Dendritic cell treated with granulocyte-macrophage colony-stimulating factor and Interleukin-4, amounts not matched to agents 40 ng/mL and 50 ng/mL, for 4 days (primary cell): ENCODE data around the gene BHLHE41.

Experiments
- H3K27ac Mint-ChIP-seq: one replicate; pipeline ENCODE4 v1.8.0; 2022; ENCODE audit warnings: mild to moderate bottlenecking, mixed read lengths
- H3K27me3 Mint-ChIP-seq: one replicate; pipeline ENCODE4 v1.8.0; 2022; ENCODE audit warnings: mild to moderate bottlenecking, mixed read lengths
- H3K36me3 Mint-ChIP-seq: one replicate; pipeline ENCODE4 v1.8.0; 2022; ENCODE audit warnings: low read depth, mixed read lengths
- H3K4me1 Mint-ChIP-seq: one replicate; pipeline ENCODE4 v1.8.0; 2022; ENCODE audit warnings: low read depth, mixed read lengths
- H3K4me3 Mint-ChIP-seq: one replicate; pipeline ENCODE4 v1.8.0; 2022; ENCODE audit warnings: mild to moderate bottlenecking, moderate library complexity, mixed read lengths
- H3K9me3 Mint-ChIP-seq: one replicate; pipeline ENCODE4 v1.8.0; 2022; ENCODE audit warnings: mixed read lengths
- intact Hi-C: fragments of 100-400 bp; cut with micrococcal nuclease; formaldehyde crosslinking; loops from one replicate; pipeline ENCODE4 v1.15.0; 2022

Gene BHLHE41

GRCh38 chr12:26114720-26115401 lies 10.0 kb downstream of the BHLHE41 start:
- no peaks in the 10 kb centered on the region for H3K9me3 Mint-ChIP-seq
- H3K4me3 Mint-ChIP-seq: peak overlapping the region; percentile 74
- H3K4me1 Mint-ChIP-seq: peaks cover 33% of the 10 kb centered on the region
- H3K36me3 Mint-ChIP-seq: no peaks in the 10 kb centered on the region
- H3K27ac Mint-ChIP-seq: peak overlapping the region; percentile 76
- peaks cover 41% of the 10 kb centered on the region for H3K27me3 Mint-ChIP-seq
- intact Hi-C loops: loop anchor here (5.0 kb wide), 1 partner anchor 357 kb away; no protein-coding TSS in a partner anchor

GRCh38 chr12:26113853-26114719 lies 10.8 kb downstream of the BHLHE41 start:
- Mint-ChIP-seq H3K36me3 (no peaks in the 10 kb centered on the region), H3K27ac (peak overlapping the region; percentile 76), H3K9me3 (no peaks in the 10 kb centered on the region), H3K4me3 (peak overlapping the region; percentile 74), H3K27me3 (peaks cover 38% of the 10 kb centered on the region), H3K4me1 (peaks cover 29% of the 10 kb centered on the region)
- intact Hi-C loops: loop anchor here (5.0 kb wide), 1 partner anchor 358 kb away; no protein-coding TSS in a partner anchor

- Mint-ChIP-seq H3K9me3 (no peaks in the 10 kb centered on the region), H3K4me3 (no peak overlapping the region), H3K27ac (peak overlapping the region; percentile 76), H3K36me3 (no peaks in the 10 kb centered on the region), H3K27me3 (peaks cover 37% of the 10 kb centered on the region), H3K4me1 (peaks cover 25% of the 10 kb centered on the region)
- intact Hi-C loops: loop anchor here (5.0 kb wide), 1 partner anchor 359 kb away; no protein-coding TSS in a partner anchor
Measured at GRCh38 chr12:26113181-26113654, 11.6 kb downstream of the BHLHE41 start.

GRCh38 chr12:26112703-26113147 lies 12.1 kb downstream of the BHLHE41 start:
- Mint-ChIP-seq H3K36me3 (no peaks in the 10 kb centered on the region), H3K4me1 (peaks cover 23% of the 10 kb centered on the region), H3K27ac (no peak overlapping the region), H3K9me3 (no peaks in the 10 kb centered on the region), H3K27me3 (peaks cover 36% of the 10 kb centered on the region), H3K4me3 (no peak overlapping the region)
- intact Hi-C loops: loop anchor here (5.0 kb wide), 1 partner anchor 360 kb away; no protein-coding TSS in a partner anchor

- Mint-ChIP-seq H3K27me3 (peaks cover 34% of the 10 kb centered on the region), H3K4me3 (no peak overlapping the region)
Measured at GRCh38 chr12:26112232-26112631, 12.6 kb downstream of the BHLHE41 start.

GRCh38 chr12:26109343-26109881 lies 15.4 kb downstream of the BHLHE41 start:
- Mint-ChIP-seq H3K4me1 (peaks cover 10% of the 10 kb centered on the region), H3K36me3 (no peaks in the 10 kb centered on the region), H3K4me3 (no peak overlapping the region), H3K9me3 (no peaks in the 10 kb centered on the region), H3K27ac (no peak overlapping the region), H3K27me3 (peaks cover 25% of the 10 kb centered on the region)
- intact Hi-C loops: no loop called here

More at GRCh38 chr12:26112232-26112631, 12.6 kb downstream of the BHLHE41 start:
- intact Hi-C loops: loop anchor here (5.0 kb wide), 1 partner anchor 360 kb away; no protein-coding TSS in a partner anchor
- Mint-ChIP-seq H3K27ac (no peak overlapping the region), H3K9me3 (no peaks in the 10 kb centered on the region), H3K36me3 (no peaks in the 10 kb centered on the region), H3K4me1 (peaks cover 20% of the 10 kb centered on the region)

GRCh38 chr12:26108915-26109314 lies 15.9 kb downstream of the BHLHE41 start:
- Mint-ChIP-seq H3K4me1 (peaks cover 10% of the 10 kb centered on the region), H3K27me3 (peaks cover 25% of the 10 kb centered on the region)
- intact Hi-C loops: no loop called here

GRCh38 chr12:26106347-26106746 lies 18.5 kb downstream of the BHLHE41 start:
- Mint-ChIP-seq H3K27me3 (peaks cover 14% of the 10 kb centered on the region), H3K36me3 (no peaks in the 10 kb centered on the region), H3K9me3 (no peaks in the 10 kb centered on the region), H3K4me1 (peaks cover 5% of the 10 kb centered on the region), H3K4me3 (no peak overlapping the region), H3K27ac (no peak overlapping the region)
- intact Hi-C loops: no loop called here

More at GRCh38 chr12:26108915-26109314, 15.9 kb downstream of the BHLHE41 start:
- H3K9me3 Mint-ChIP-seq: no peaks in the 10 kb centered on the region
- no peaks in the 10 kb centered on the region for H3K36me3 Mint-ChIP-seq
- H3K27ac Mint-ChIP-seq: no peak overlapping the region
- H3K4me3 Mint-ChIP-seq: no peak overlapping the region

GRCh38 chr12:26102953-26103352 lies 21.9 kb downstream of the BHLHE41 start:
- Mint-ChIP-seq H3K27ac (no peak overlapping the region), H3K9me3 (no peaks in the 10 kb centered on the region), H3K4me3 (no peak overlapping the region), H3K4me1 (peaks cover 5% of the 10 kb centered on the region), H3K27me3 (peaks cover 4% of the 10 kb centered on the region), H3K36me3 (no peaks in the 10 kb centered on the region)
- intact Hi-C loops: no loop called here

GRCh38 chr12:26101763-26102162 lies 23.1 kb downstream of the BHLHE41 start:
- Mint-ChIP-seq H3K36me3 (no peaks in the 10 kb centered on the region), H3K9me3 (no peaks in the 10 kb centered on the region), H3K27ac (no peak overlapping the region), H3K27me3 (peaks cover 4% of the 10 kb centered on the region), H3K4me3 (no peak overlapping the region), H3K4me1 (peaks cover 5% of the 10 kb centered on the region)
- intact Hi-C loops: no loop called here

GRCh38 chr12:26101350-26101734 lies 23.5 kb downstream of the BHLHE41 start:
- H3K4me3 Mint-ChIP-seq: no peak overlapping the region
- no peaks in the 10 kb centered on the region for H3K9me3 Mint-ChIP-seq
- H3K4me1 Mint-ChIP-seq: peaks cover 5% of the 10 kb centered on the region
- H3K27me3 Mint-ChIP-seq: peaks cover 3% of the 10 kb centered on the region
- intact Hi-C loops: no loop called here
- no peak overlapping the region for H3K27ac Mint-ChIP-seq
- H3K36me3 Mint-ChIP-seq: no peaks in the 10 kb centered on the region

GRCh38 chr12:26100666-26101349 lies 24.0 kb downstream of the BHLHE41 start:
- Mint-ChIP-seq H3K27me3 (peaks cover 3% of the 10 kb centered on the region), H3K36me3 (no peaks in the 10 kb centered on the region), H3K4me3 (no peak overlapping the region), H3K27ac (no peak overlapping the region), H3K4me1 (peaks cover 5% of the 10 kb centered on the region), H3K9me3 (no peaks in the 10 kb centered on the region)
- intact Hi-C loops: no loop called here
